Medulla oblongata (tissue), 1 donor: ENCODE results near the gene RAB6B.

ENCODE experiments used
- DNase-seq: peaks from one replicate; pipeline ENCODE4 v3.0.0-alpha.2; 2015; ENCODE audit errors: extremely low spot score

RAB6B gene

DNA sequence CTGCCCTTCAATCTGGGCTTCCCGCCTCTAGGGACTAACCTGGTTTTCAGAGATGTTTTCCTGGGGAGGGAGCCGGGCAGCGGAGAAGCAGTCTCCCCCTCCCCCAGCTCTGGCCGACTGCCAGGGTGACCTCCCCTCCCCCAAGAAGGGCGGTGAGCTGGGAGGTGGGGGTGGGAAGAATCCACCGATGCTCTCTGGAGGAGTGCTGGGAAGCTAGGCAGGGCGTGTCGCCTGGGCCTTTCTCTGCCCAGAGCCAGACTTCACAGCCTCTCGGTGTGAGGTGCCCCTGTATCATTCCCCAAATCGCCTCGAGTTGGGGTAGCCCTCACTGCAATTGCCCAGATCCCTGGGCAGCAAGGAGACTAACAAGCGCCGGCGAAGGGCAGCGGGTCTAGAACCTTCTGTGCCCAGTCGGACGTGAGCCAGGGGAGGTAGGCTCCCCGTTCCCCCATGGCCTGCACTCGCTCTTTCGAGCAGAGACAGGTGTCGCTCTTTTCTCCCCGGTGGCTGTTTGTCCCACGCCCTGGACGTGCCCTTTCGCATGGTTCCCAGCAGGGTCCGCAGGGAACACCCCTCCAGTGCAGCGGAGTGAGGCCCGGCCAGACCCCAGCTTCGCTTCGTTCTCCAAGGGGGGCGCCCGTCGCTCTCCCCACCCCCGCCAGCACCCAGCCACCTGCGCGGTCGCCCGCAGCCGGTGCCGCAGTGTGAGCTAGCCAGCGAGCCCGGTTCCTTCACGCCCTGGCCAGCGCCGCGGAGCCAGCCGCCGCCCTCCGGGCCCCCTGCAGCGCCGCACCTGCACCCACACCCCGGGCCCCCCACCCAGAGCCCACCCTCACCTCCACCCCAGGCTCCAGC, 1.1 kb downstream of the RAB6B start:
- DNase-seq, result peak; percentile 35

DNA sequence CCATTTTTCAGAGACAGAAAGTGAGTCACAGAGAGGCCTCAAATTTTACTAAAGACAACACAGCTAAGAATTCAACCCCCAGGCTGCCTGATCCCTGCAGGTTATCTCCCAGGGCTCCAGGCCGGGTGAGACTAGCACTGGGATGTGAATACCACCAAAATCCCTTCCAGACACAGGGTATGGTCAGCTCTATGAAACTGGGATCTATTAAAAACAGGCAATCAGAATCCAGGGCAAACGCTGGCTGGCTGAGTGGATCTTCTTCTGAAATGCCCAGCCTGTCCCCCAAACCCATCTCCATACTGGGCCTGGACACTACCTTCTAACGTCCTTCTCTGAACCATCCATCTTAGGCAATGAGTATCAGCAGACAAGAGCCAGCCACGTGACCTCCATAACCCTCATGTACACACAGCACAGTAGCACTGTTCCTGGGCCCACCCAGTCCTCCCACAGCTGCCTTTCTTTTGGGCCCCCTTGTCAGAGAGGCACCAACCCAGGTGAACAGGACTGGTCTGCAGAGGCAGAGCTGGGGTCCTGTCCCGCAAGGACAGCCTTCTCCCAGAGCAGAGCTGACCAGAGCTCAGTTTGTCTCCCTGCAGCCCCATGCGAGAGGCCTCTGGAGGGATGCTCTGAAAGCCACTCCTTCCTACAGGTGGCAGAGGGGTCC, 1.9 kb downstream of the RAB6B start:
- DNase-seq, result peak; percentile 5

DNA sequence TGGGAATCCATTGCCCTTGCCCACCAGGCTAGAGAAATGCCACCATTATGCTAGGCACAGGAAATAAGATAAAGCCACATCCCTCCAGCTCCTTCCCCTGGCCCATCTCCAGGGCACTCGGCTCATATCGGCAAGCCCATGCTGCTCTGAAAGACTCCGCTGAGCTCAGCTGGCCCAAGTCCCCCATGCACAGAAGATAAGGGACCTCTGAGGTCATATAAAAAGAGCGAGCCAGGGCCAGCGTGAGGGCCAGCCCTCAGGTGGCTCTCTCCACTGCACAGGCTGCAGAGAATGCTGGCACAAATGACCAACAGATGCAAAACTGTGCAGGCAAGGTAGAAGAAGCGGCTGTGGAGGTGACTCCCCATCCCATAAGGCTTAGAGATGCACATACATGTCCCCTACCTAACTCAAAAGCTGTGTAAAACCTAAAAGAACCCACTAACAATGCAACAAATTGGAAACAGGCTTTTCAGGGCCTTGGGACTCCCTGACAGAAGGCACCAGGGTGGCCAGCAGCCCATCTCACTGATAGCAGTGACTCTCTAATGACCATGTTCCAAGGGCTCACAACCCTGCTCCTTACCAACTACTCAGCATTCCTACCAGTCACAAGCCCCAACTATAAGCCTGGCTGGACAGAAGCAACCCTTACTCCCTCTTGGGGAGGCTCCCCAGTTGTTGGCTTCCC, 3.0 kb downstream of the RAB6B start:
- DNase-seq, result no peak

DNA sequence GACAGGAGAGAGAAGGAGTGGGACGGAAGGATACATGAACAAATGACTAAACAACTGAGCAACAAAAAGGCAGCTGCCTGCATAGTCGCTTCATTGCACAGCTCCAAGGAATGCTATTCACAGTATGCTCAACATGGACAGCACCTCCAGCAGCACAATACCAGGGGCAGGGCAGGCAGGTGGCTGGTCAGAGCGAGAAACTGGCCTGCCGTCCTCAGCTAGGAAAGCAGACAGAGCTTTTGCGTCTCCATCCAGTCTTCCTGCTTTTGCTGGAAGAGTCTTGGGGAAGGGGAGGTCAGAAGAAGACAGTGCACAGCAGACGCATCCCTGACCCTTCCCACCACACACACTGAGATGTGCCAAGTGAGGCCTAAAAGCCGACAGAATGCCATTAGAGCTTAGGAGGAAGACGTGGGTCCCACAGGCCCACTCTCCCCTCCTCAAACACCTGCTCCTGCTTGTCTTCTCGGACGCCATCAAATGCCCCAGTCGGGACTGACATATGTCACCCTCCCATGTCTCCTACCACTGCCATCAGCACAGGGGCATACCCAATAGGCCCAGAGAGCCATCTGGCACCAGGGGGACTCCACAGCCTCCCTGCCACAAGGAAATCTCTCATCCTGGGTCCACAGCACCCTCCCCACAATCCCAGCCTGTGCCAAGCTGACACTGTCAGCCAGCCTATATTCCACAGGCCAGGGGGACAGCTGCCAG, 3.9 kb downstream of the RAB6B start:
- DNase-seq, result no peak

DNA sequence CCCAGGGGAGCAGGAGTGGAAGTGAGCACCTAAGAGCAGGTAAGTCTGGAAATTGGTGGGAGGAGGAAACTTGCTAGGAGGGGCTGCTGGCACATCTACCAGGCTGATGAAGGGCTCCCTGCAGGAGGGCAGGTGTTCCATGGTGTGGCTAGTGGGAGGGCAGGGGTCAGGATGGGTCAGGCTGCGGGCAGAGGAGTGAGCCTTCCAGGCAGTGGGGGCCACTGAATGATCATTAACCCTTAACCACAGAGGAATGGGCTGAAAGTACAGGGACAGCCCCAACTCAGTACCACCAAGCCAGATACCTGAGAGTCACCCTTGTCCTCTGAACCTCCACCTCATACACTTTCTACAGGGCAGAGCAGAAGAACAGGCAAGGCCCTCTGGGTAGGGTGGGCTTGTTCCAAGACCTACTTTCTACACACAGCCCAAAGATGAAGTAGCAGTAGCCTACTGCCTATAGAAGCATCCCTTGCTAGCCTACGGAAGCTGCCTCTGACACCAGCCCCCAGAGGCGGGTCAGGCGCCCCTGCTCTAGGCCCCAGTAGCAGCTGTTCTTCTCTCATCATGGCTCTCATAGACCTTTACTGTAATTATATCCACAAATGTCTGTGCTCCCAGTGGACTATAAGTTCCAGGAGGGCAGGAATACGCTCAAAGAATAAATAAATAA, 4.6 kb downstream of the RAB6B start:
- no peak for DNase-seq

DNA sequence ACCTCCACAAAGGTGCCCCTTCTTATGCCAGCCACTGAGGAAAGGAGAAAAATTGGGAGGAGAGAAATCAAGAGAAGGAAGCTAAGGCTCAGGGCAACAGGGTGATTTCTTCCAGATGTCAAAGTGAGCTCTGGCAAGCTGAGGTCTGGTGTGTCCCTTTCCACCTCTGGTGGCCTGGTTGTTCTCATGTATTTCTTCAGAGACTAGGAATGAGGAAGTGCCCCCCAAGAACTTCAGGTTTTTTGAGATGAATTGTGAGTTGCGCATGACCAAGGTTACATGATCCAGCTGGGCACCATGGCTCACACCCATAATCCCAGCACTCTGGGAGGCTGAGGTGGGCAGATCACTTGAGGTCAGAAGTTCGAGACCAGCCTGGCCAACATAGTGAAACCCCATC, 5.6 kb downstream of the RAB6B start:
- no peak for DNase-seq

DNA sequence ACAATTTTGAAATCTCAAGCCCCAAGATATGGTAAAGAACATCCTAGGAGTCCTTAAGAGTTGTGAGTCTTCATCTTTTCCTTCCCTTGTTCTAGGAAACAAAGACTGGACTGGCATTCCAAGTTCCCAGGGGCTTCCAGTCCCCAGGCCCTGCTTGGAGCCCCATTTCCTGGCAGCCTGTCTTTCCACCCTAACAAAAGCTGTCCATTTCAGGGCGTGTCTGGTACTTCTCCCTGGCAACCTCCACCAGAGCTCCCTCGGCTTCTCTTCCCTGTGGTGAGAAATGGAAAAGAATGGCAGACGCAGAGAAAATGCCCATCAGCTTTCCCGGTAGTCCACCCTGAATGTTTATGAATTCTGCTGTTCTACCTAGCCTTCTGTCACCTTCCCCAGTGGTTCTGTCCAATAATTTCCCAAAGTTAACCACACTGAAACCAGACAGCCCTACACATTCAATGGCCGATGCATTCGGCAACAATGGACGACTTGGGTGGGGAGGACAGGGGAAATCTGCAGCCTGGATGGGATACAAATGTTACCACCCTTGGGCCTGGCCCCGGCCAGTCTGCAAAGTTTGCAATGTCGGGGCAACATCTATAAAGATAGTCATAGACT, 6.8 kb downstream of the RAB6B start:
- DNase-seq, result no peak

DNA sequence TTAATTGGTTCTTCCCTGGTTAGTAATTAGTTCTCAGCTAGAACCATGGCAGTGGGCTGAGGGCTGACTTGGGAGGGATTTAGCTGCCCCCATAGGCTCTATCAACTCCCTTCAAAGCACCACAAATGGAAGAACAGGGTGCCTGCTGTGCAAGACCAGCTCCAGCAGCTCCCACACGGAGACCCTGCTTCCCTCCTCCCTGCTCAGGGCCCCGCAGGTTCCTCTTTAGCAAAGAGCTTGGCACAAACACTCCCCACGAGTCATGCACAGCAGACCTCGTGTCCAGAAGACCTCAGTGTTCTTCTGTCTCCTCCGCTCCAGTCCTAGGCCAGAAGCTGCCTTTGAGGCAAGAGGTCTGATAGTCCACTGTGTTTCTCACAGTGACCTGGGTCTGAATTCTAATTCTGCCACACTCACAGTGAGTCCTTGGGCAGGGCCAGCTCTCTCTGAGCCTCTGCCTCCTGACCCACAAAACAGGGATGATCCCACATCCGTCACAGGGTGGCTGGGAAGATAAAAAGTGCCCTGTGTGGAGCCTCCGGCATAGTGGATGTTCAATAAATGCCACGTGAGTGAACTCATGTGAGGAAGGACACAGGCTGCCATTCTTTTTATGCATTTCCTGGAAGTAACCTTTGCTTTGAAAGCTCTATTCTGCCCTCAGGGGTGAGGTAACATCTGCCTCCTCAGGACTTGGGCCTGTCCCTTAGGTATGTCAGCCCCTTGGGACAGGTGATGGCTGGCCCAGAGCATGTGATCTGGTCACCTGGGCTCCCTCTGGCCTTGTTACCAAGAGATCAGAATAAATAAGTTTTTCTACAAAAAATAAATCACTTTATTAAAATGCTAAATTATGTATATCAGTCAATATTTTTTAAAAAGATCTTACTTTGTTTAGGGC, 7.6 kb downstream of the RAB6B start:
- peak; percentile 63 for DNase-seq

DNA sequence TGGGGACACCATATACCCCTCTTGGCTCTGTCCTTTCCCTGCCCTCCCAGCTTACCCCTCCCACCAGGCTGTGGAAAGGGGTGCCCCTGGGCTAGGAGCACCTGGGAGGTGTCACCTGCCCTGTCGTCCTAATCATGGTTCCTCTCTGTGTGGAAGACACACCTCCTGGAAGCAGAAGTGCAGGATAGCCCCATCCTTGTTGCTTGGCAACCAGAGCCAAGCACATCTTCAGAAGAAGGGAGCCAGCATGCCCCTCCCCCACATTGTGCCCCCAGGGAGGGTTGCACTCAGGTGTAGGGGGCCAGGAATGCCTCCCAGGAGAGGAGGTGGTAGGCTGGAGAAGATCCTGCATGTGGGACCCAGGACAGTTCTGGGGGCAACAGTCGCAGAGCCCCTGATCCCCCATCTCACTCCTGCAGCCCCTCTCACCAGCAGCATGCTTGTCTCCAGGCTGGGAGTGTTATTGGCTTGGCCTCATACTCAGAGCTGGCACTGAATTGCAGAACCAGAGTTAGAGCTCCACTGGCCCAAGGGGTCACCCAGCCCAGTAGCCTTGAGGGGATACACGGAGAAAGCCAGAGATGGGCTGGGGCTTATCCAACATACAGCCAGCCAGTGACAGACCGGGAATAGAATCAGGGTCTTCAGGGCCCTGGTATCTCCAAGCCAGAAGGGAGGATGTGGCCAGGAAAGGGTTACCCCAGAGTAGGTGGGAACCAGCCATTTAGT, 8.4 kb downstream of the RAB6B start:
- no peak for DNase-seq

DNA sequence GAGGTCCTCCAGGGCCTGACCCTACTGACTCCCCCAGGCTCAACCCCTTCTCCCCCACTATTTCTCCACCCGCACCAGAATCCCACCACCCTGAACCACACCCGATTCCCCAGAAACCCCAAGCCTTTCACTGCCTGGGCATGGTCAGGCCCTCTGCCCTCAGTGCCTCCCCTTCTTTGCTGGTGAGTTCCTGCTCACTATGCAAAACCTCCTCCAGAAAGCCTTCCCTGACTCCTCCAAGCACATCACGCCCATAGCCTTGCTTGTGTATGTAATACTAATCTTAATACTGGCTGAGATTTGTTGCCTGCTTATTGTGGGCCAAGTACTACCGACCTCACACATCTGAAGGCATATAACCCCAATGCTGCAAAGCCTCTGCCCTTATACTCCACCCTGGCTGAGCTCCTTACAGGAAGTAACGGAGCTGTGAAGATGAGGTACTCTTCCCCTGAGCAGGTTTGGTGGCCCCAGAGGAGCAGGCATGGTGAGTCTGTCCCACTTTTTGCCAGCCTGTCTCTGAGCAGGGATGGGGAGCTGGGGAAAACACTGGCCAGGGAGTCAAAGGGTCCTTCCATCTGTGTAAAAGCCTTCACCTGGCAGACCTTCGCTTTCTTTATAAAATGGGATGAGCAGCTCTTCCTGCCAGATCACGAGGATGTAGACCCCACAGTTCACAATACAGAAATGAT, 9.5 kb downstream of the RAB6B start:
- no peak for DNase-seq

DNA sequence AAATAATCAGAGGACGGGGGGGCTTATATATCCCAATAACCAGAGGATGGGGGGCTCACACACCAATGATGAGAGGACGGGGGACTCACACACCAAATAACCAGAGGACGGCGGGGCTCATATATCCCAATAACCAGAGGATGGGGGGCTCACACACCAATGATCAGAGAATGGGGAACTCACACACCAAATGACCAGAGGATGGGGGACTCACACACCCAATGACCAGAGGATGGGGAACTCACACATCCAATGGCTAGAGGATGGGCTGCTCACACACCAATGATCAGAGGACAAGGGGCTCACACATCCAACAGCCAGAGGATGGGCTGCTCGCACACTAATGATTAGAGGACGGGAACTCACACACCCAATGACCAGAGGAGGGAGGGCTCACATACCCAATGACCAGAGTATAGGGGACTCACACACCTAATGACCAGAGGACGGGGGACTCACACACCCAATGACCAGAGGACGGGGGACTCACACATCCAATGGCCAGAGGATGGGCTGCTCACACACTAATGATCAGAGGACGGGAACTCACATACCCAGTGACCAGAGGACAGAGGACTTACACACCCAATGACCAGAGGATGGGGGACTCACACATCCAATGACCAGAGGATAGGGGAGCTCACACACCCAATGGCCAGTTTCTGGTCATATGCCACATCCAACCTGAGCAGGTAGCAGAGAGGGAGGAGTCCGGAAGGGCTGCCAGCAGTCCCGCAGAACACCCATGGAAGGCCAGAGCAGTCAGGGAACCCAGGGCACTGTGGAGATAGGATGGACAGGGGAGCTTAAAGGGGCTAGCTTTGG, 10.6 kb downstream of the RAB6B start:
- DNase-seq, result no peak

DNA sequence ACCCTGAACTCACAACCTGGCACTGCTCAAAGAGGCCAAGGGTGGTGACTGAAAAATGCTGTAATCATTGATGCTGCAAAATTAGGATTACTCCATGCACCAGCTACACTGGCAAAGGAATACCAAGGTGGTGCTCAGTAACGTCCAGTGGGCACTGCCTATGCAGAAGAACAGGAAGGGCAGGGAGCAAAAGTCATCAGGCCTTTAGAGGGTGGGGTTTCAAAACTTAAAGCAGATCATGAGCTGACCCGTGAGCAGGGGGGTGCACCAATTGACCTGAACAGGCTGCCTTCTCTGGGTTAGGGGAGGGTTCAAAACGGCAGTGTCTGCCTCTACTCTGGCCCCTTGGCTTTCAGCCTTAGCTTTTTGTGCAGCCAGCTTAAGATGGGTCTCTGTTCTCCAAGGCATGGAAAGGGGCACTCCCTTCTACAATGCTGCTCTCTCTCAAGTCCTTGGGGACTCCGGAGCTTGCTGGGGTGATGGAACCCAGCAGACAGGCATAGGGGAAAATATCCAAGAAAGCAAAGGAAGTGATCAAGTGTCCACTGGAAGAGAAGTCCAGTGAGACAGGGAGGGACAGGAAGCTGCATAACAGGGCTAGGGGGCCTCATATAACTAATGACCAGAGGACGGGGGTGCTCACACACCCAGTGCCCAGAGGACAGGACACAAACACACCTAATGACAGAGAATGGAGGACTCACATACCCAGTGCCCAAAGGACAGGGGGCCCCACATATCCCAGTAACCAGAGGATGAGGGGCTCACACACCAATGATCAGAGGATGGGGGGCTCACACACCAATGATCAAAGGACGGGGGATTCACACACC, 11.4 kb downstream of the RAB6B start:
- no peak for DNase-seq

DNA sequence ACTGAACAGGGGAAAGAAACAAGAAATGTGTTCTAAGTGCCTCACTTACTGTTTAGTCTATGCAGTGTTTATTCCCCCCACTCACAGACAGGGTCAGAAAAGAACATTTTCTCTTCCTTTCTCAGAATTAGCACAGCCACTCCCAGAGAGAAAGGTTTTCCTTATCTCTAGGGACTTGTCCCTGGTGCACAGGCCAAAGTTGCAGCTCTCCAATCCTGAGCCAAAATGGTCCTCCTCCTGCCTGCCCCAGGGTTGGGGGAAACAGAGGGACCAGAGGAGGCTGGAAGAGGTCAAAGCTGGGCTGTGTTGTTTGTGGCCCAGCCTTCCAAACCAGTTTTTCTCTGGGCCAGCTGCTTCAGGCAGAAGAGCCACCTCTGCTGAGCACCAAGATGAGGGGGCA, 12.0 kb downstream of the RAB6B start:
- no peak for DNase-seq

DNA sequence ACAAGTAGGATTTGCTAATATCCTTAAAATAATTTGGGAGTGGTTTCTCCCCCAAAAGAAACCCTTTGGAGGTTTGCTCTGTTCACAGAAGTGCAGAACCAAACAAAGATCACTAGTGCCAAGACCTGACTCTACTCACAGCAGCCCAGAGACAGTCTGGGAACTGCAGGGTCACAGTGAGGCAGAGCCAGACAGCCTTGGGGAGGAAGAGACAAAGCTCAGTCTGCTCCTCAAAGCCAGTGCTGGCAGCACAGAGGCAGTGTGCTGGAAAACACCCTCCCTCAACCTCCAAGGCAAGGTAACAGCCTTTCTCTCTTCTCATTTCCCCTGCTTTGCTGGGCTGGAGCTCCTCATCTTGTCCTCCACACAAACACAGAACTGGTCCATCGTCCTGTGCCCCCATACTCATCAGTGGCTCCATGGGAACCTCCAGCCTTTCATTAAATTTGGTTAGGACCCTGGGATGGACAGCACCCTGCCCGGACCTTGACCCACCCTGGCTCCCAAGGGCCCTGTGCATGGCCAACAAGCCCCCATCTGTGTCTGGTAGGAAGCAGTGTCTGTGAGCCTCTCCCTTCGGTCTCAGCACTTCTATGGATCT, 12.6 kb downstream of the RAB6B start:
- DNase-seq, result no peak

DNA sequence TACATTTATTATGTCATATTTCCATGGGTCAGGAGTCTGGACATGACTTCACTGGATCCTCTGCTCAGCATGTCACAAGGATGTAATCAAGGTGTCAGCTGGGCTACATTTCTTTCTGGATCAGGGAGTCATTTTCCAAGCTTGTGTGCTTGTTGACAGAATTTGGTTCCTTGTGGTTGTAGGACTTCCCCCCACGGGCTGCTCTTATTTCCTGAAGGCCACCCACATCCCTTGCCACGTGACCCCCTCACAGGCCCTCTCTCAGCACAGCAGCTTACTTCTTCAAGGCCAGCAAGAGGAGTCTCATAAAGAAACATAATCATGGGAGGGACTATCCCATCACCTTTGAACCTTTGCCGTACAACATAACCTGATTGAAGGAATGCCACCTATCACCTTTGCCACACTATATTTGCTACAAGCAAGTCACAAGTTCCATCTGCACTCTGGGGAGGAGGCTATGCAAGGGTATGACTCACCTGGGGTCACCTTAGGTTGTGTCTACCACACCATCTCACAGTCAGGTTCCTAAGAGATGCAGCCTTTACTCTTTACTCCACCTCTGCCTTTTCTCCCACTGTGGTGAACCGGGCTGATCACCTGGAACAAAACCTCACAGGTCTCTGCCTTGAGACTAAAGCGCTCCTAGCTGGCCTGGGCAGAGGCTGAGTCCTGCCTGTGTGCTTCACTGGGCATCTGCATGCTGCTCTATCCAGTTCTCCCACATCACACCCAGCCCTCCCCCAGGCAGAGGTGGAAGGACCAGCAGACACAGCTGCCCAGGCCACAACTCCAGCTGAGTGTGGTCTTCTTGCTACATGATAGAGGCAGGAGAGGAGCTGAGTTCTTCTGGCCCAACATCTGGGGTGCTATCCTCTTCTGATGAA, 13.5 kb downstream of the RAB6B start:
- DNase-seq, result no peak

DNA sequence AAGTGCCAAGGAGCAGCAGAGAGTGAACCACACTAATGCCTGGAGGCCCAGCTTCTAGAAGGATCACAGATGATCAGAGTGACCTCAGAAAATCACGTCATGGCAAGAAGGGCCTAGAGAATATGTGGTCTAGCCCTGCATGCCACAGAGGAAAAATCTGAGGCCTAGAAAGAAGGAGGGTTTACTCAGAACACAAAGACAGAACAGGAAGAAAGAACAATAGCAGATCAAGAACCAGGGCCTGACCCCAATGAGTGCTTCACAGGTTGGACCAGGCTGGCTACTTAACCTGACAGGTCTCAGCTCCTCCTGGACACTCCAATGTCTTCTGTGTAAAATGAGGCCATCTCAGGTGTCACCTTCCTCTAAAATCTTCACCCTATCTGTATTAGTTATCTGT, 14.2 kb downstream of the RAB6B start:
- no peak for DNase-seq
